ENCODE results near the gene FNBP1.
"Not testable (repeated sequence)": the region's sequence is repeated elsewhere in the genome, so short reads cannot be mapped to it uniquely, and the experiment has no call there.

- not testable (repeated sequence) for TF ChIP-seq CTCF (conservative IDR thresholded peaks at IDR 0.05); EZH2 (IDR thresholded peaks at IDR 0.05; ENCODE audit: low read depth)
These were observed 36.0 kb downstream of the FNBP1 start for GRCh38 chr9:130006952-130007351.

All from PC-9 (cell line).